SK-N-SH treated with all-trans-retinoic acid at 6 μM for 48 hours (cell line): ENCODE data around the gene EDIL3.

ENCODE experiments used
- ATAC-seq: fragments of 200-7000 bp; cut with Tn5 transposase; 3 replicates; pipeline ENCODE4 v1.9.1; 2020; ENCODE audit warnings: mild to moderate bottlenecking, moderate library complexity
- ARNTL ChIP-seq: fragments of 450-650 bp; formaldehyde crosslinking; IDR thresholded peaks from 2 replicates; pipeline ENCODE4 v1.5.0; 2020; ENCODE audit warnings: low read depth, mild to moderate bottlenecking, moderate library complexity, borderline replicate concordance
- BACH2 ChIP-seq: fragments of 250-450 bp; sonication (Bioruptor Pico); IDR thresholded peaks from 2 replicates; pipeline ENCODE4 v1.9.0; 2021; ENCODE audit warnings: mild to moderate bottlenecking, borderline replicate concordance
- CSDC2 ChIP-seq: fragments of 250-450 bp; sonication (Bioruptor Pico); IDR thresholded peaks from 2 replicates; pipeline ENCODE4 v1.5.0; 2020; ENCODE audit warnings: mild to moderate bottlenecking, moderate library complexity
- CSRNP3 ChIP-seq: fragments of 250-450 bp; sonication (Bioruptor Pico); IDR thresholded peaks from 2 replicates; pipeline ENCODE4 v1.5.1; 2021; ENCODE audit warnings: mild to moderate bottlenecking, moderate library complexity
- ESRRG ChIP-seq: fragments of 250-450 bp; sonication (Bioruptor Pico); IDR thresholded peaks from 2 replicates; pipeline ENCODE4 v1.6.1; 2021; ENCODE audit warnings: mild to moderate bottlenecking
- GLIS3 ChIP-seq: fragments of 250-450 bp; sonication (Bioruptor Pico); IDR thresholded peaks from 2 replicates; pipeline ENCODE4 v1.5.0; 2020; ENCODE audit warnings: mild to moderate bottlenecking, moderate library complexity
- ISL1 ChIP-seq: fragments of 250-450 bp; sonication (Bioruptor Pico); IDR thresholded peaks from 2 replicates; pipeline ENCODE4 v2.1.2; 2022; ENCODE audit warnings: mild to moderate bottlenecking, moderate library complexity
- OSR1 ChIP-seq: fragments of 250-450 bp; sonication (Bioruptor Pico); IDR thresholded peaks from 2 replicates; pipeline ENCODE4 v1.8.0; 2022; ENCODE audit warnings: moderate library complexity, mild to moderate bottlenecking, inconsistent platforms
- PATZ1 ChIP-seq: fragments of 250-450 bp; sonication (Bioruptor Pico); IDR thresholded peaks from 2 replicates; pipeline ENCODE4 v1.8.0; 2020; ENCODE audit warnings: mild to moderate bottlenecking, moderate library complexity, borderline replicate concordance
- POU6F1 ChIP-seq: fragments of 250-450 bp; sonication (Bioruptor Pico); IDR thresholded peaks from 2 replicates; pipeline ENCODE4 v1.8.0; 2021; ENCODE audit warnings: low read depth, mild to moderate bottlenecking, moderate library complexity, borderline replicate concordance
- PPARA ChIP-seq: fragments of 250-450 bp; sonication (Bioruptor Pico); IDR thresholded peaks from 2 replicates; pipeline ENCODE4 v1.5.0; 2020; ENCODE audit warnings: mild to moderate bottlenecking, borderline replicate concordance
- RARB ChIP-seq: fragments of 250-450 bp; sonication (Bioruptor Pico); IDR thresholded peaks from 2 replicates; pipeline ENCODE4 v1.8.0; 2021; ENCODE audit warnings: mild to moderate bottlenecking, moderate library complexity
- SNAI2 ChIP-seq: fragments of 250-450 bp; sonication (Bioruptor Pico); IDR thresholded peaks from 2 replicates; pipeline ENCODE4 v1.5.0; 2020; ENCODE audit warnings: mild to moderate bottlenecking, moderate library complexity
- TCF4 ChIP-seq: fragments of 250-450 bp; sonication (Bioruptor Pico); IDR thresholded peaks from 2 replicates; pipeline ENCODE4 v1.8.0; 2021; ENCODE audit warnings: mild to moderate bottlenecking, moderate library complexity, borderline replicate concordance
- TOX ChIP-seq: fragments of 250-450 bp; sonication (Bioruptor Pico); IDR thresholded peaks from 2 replicates; pipeline ENCODE4 v1.8.0; 2021; ENCODE audit warnings: mild to moderate bottlenecking, moderate library complexity, borderline replicate concordance
- TSHZ2 ChIP-seq: fragments of 250-450 bp; sonication (Bioruptor Pico); IDR thresholded peaks from 2 replicates; pipeline ENCODE4 v1.5.0; 2020; ENCODE audit warnings: mild to moderate bottlenecking, moderate library complexity
- ZC3H10 ChIP-seq: fragments of 250-450 bp; sonication (Bioruptor Pico); IDR thresholded peaks from 2 replicates; pipeline ENCODE4 v1.5.1; 2021; ENCODE audit warnings: mild to moderate bottlenecking, moderate library complexity
- ZFP3 ChIP-seq: fragments of 250-450 bp; sonication (Bioruptor Pico); IDR thresholded peaks from 2 replicates; pipeline ENCODE4 v1.5.0; 2020; ENCODE audit warnings: mild to moderate bottlenecking, moderate library complexity
- ZFP30 ChIP-seq: fragments of 450-650 bp; formaldehyde crosslinking; IDR thresholded peaks from 2 replicates; pipeline ENCODE4 v1.5.0; 2022; ENCODE audit warnings: mild to moderate bottlenecking, moderate library complexity
- ZNF565 ChIP-seq: fragments of 450-650 bp; formaldehyde crosslinking; conservative IDR thresholded peaks from 2 replicates; pipeline ENCODE4 v1.5.0; 2020; ENCODE audit warnings: low read depth, mild to moderate bottlenecking, moderate library complexity
- ZNF70 ChIP-seq: fragments of 450-650 bp; formaldehyde crosslinking; IDR thresholded peaks from 2 replicates; pipeline ENCODE4 v1.5.0; 2020; ENCODE audit warnings: mild to moderate bottlenecking, moderate library complexity
- ZNF8 ChIP-seq: fragments of 450-650 bp; formaldehyde crosslinking; IDR thresholded peaks from 2 replicates; pipeline ENCODE4 v1.5.0; 2020; ENCODE audit warnings: mild to moderate bottlenecking, moderate library complexity

Gene EDIL3

GRCh38 chr5:84379749-84380148 is 4.9 kb downstream of the EDIL3 start:
- no peak for ATAC-seq
- TF ChIP-seq RARB (no peak), ZFP30 (CRISPR knock-in tag) (no peak)
- TF ChIP-seq, all 23 proteins: peak for 0

- TF ChIP-seq PPARA (CRISPR knock-in tag) = no peak
- TF ChIP-seq BACH2 (CRISPR knock-in tag) = no peak
- no peak for TF ChIP-seq ESRRG (CRISPR knock-in tag)
- TF ChIP-seq ZC3H10 (CRISPR knock-in tag) = no peak
- no peak for TF ChIP-seq ZFP30 (CRISPR knock-in tag)
- no peak for TF ChIP-seq TOX
- TF ChIP-seq, all 23 proteins: peak for 0
- peak; percentile 15 for ATAC-seq
Measured at GRCh38 chr5:84378961-84379360, 5.7 kb downstream of the EDIL3 start.

GRCh38 chr5:84378420-84378819 is 6.3 kb downstream of the EDIL3 start:
- ATAC-seq = peak; percentile 63
- no peak for TF ChIP-seq ISL1 (CRISPR knock-in tag)
- TF ChIP-seq TOX = peak; percentile 46; the same call in 1 of the 2 replicates
- TF ChIP-seq, all 23 proteins: peak for 1

- ATAC-seq = no peak
- TF ChIP-seq CSRNP3 (CRISPR knock-in tag) (no peak), ESRRG (CRISPR knock-in tag) (no peak), SNAI2 (CRISPR knock-in tag) (no peak), TSHZ2 (no peak)
Measured at GRCh38 chr5:84376346-84376745, 8.3 kb downstream of the EDIL3 start.

- TF ChIP-seq ESRRG (CRISPR knock-in tag) (no peak), ZNF565 (no peak), OSR1 (no peak), ISL1 (CRISPR knock-in tag) (no peak), TSHZ2 (no peak), ARNTL (CRISPR knock-in tag) (no peak), ZFP3 (CRISPR knock-in tag) (no peak), TCF4 (CRISPR knock-in tag) (no peak), PATZ1 (no peak), ZC3H10 (CRISPR knock-in tag) (no peak), RARB (no peak), CSDC2 (CRISPR knock-in tag) (no peak), TOX (no peak), ZNF8 (CRISPR knock-in tag) (no peak), POU6F1 (CRISPR knock-in tag) (no peak), CSRNP3 (CRISPR knock-in tag) (no peak), ZFP30 (CRISPR knock-in tag) (no peak), GLIS3 (CRISPR knock-in tag) (no peak), ZNF70 (CRISPR knock-in tag) (no peak), SNAI2 (CRISPR knock-in tag) (no peak)
- ATAC-seq = no peak
Measured at GRCh38 chr5:84374568-84374967, 10.1 kb downstream of the EDIL3 start.
